ENCODE data around the gene AGAP1.

The AGAP1 gene

GRCh38 chr2:235769046-235769445, 275.2 kb downstream of the AGAP1 start:
- no peak for DNase-seq (ENCODE audit: low spot score)

- DNase-seq (ENCODE audit: low spot score) = no peak
These were observed 277.3 kb downstream of the AGAP1 start for GRCh38 chr2:235770909-235771820.

DNA sequence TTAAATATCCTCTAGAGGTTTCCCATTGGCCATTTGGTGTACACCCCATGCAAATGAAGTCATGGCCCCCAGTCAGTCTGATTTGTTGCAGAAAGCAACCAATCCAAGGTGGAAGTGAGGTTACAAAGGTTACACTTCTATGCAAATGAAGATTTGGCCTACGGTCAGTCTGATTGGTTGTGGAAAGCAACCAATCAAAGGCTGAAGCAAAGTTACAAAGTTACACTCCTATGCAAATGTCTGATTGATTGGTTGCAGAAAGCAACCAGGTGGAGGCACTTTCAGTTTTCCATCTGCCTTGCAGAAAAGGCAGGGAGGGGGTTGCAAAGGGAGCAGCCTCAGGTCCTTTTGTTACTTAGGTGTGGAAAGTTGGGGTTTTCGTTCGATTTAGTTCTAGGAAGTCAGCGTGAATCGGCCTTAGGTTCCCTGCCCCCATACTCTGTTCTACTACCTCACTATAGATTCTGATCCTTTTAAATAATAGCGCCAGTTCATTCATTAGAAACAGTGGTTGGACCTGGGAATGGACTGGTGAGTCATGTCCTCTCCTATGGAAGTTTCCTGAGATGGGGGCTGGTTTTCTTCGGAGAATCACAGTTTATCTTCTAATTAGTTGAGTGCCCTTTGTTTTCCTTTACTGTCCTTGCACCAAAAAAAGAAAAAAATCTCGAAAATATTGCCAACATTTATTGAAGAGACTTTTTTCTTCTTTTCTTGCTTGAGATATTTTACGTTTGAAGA, 279.5 kb downstream of the AGAP1 start:
- DNase-seq (ENCODE audit: low spot score) = no peak

DNA sequence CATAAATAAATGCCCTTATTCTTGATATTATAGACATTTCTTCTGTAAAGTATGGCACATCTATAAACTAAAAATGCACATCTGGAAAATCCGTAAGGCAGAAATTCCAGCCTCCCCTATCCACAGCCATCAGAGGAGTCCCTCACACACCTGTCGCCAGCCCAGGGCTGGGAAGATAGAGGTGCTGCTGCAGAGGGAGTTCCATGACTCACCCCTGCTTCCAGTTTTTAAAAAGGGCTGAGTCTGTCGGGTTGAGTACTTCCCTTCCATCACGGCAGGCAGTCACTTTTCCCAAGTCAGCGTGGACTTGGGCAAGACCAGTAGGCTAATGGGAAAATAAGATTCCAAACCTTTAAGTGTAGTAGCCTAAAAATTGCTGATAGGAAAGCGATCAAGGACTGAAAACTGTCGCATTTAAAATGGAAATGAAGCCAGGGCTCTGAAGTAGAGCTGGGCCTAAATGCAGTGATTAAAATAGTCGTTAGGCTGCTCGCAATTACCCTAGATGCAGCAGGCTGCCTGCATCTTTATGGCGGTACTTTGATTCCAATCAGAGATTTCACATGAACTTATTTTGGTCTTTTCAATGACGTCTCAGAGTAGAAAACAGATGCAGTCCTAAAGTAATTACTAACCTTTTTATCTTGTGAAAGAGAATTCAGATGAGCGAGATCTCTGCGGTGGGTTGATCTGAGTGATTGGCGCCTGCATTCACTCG, 280.5 kb downstream of the AGAP1 start:
- no peak for DNase-seq (ENCODE audit: low spot score)

GRCh38 chr2:235776531-235776930, 282.7 kb downstream of the AGAP1 start:
- DNase-seq (ENCODE audit: low spot score) = no peak

- peak; percentile 73 for DNase-seq (ENCODE audit: low spot score)
These were observed 285.6 kb downstream of the AGAP1 start for GRCh38 chr2:235779444-235779896.

DNA sequence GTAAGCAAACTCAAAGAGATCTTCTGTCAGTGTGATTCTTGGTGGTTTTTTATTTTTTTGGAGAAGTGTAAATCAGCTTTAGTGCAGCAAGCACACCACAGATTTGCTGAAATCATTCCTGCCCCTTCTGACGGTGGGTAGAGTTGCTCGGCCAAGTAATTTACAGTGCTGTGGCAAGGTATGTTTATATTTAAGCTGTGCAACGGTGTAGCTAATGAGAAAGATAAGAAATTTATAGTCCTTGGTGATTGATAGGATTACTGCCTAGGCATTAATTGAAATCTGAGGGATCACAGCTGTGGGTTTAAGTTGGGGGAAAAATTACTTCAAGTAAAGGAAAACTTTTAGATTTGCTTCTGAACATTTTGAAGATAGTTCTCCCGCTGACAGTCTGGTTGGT, 286.6 kb downstream of the AGAP1 start:
- no peak for DNase-seq (ENCODE audit: low spot score)

DNA sequence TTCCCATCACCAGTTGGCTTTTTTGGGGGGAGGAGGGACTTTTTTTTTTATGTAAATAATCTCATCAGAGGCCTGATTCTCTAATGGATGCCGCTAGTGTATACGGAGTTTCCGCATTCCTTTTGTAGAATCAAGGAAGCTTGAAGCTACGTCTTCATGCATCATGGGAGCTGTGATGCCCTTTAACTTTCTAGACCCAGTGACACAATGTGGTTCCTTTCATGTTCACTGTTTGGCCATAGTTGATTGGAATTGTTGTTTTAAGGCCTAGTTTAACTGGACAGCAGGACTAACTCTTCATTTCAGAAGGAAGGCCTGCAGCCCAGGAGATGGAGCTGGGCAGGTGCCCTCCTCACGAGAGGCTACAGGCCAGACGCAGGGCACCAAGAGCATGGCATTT, 287.9 kb downstream of the AGAP1 start:
- DNase-seq (ENCODE audit: low spot score) = no peak

- no peak for DNase-seq (ENCODE audit: low spot score)
These were observed 290.9 kb downstream of the AGAP1 start for GRCh38 chr2:235784788-235785187.

- no peak for DNase-seq (ENCODE audit: low spot score)
These were observed 295.7 kb downstream of the AGAP1 start for GRCh38 chr2:235789552-235789951.

- DNase-seq (ENCODE audit: low spot score) = no peak
These were observed 299.4 kb downstream of the AGAP1 start for GRCh38 chr2:235793163-235793752.

- DNase-seq (ENCODE audit: low spot score) = no peak
These were observed 305.4 kb downstream of the AGAP1 start for GRCh38 chr2:235799281-235799680.

DNA sequence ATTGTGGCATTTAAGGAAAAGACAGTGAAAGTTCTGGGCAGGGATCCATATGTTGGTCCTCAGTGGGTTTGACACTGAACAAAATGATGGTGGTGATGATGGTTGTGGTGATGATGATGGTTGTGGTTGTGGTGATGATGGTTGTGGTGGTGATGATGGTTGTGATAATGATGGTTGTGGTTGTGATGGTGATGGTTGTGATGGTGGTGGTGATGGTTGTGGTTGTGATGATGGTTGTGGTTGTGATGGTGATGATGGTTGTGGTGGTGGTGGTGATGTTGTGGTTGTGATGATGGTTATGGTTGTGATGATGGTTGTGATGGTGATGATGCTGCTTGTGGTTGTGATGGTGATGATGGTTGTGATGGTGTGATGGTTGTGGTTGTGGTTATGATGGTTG, 308.7 kb downstream of the AGAP1 start:
- no peak for DNase-seq (ENCODE audit: low spot score)

DNA sequence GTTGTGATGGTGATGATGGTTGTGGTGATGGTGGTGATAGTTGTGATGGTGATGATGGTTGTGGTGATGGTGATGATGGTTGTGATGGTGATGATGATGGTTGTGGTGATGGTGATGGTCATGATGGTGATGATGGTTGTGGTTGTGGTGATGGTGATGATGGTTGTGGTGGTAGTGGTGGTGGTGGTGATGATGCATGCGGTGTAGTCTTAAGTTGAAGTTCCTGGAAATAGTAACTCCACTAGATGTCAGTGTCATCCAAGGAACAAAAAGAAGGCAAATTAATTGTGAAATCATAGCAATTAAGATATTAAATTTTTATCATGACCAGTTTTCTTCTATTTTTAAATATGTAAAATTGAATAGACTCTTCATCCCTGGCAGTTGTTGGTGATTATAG, 309.2 kb downstream of the AGAP1 start:
- DNase-seq (ENCODE audit: low spot score) = no peak

GRCh38 chr2:235804676-235805075, 310.8 kb downstream of the AGAP1 start:
- DNase-seq (ENCODE audit: low spot score) = no peak

DNA sequence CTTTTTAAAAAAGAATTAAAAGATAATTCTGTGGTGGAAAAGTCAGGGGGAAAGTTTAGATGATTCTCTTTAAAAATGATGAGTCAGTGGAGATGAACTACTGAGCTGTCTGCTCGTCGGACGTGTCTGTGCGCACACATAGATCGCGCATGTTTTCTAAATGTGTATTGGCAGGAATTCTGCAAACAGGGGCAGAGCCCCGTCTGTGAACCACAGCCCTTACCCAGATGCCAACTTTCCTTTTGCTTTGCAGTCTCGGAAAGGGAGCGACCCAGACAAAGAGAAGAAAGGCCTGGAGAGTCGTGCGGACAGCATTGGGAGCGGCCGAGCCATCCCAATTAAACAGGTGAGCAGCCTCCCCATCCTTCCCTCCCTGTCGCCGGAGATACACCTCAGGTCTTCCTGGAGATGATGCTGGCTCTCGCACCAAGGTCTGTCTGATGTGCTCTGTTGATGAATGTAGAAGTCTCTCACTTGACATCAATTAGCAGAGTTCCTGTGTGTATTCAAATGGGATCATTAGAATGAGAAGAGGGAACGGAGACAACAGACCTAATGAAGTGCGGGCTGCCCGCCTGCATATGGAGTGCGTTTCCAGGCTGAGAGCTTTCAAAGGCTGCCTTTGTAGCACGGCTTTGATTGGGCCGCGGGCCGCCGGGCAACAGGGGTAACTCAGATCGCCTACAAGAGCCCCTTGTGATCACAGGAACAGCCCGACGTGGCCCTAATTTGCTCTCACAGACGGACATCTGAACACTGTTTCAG, 313.3 kb downstream of the AGAP1 start:
- DNase-seq (ENCODE audit: low spot score) = no peak

GRCh38 chr2:235808366-235808765, 314.5 kb downstream of the AGAP1 start:
- no peak for DNase-seq (ENCODE audit: low spot score)

GRCh38 chr2:235810252-235810651, 316.4 kb downstream of the AGAP1 start:
- no peak for DNase-seq (ENCODE audit: low spot score)

DNA sequence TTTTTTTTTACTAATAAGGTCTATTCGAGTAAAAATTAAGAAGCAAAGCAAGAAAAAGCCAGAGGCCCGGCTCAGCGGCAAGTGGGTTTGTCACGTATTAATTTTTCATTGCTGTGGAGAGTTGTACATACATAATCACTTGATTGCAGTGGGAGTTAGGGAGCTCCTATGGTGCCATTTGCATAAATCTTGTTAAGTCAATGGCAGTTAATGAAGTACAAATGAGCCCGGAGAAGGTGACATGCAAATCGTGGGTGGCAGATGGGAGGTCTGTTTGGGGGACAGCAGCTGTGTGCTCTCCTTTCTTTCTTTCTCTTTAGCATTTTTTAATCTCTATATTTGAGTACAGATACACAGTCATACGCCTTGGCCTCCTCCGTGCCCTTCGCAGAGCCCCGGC, 317.0 kb downstream of the AGAP1 start:
- no peak for DNase-seq (ENCODE audit: low spot score)

DNA sequence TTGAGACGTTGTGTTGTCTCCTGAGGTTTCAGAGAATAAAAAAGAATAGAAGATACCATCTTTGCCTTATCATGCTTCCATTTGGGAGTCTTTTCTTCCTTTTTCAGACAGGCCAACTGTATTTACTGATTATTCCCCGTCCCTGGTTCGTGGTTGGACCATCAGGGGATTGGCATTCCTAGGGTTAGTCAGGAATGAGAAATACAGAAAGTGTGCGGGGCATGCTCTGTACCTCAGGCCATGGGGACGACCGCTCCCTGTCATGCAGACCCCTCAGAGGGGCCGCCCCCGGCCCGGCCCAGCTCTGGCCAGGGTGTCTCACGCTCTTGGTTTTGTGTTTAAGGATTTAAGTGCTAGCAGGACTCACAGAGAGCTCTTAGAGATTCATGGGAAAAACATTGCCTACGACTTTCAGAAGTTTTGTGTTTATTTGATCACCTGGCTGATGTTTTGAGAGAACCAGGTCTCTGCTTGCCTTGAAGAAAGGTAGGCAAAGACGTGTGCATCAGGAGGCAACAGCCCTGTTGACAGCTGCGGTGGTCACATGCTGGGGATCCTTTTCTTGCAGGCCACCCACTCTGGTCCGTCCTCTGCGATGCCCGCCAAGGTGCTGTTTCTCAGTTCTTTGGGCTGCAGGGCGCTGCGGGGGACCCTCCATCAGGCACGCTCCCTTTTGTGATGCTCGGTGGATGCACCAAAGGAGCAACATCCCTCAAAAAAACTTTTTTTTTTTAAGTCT, 317.8 kb downstream of the AGAP1 start:
- no peak for DNase-seq (ENCODE audit: low spot score)

Measured in left forelimb (tissue), 1 donor.